HL-60 (cell line): ENCODE data around the gene MRM1.

Experiments used
- DNase-seq, 2 experiments: peaks; one replicate each; pipeline ENCODE4 v3.0.0-alpha.2; 2010 to 2020; ENCODE audit warnings: low read depth in 1 of 2, low spot score in 1 of 2
- H3K27ac ChIP-seq: fragments of 250-450 bp; sonication (Bioruptor Pico); replicated peaks from 2 replicates; pipeline ENCODE4 v1.5.1; 2020; ENCODE audit warnings: mild to moderate bottlenecking, moderate library complexity
- H3K27me3 ChIP-seq: fragments of 250-450 bp; sonication (Bioruptor Pico); 2 replicates; pipeline ENCODE4 v1.5.1; 2021; ENCODE audit warnings: mild to moderate bottlenecking, moderate library complexity; ENCODE audit not compliant: insufficient read depth, poor library complexity, severe bottlenecking
- H3K4me3 ChIP-seq: replicated peaks from 2 replicates; pipeline ENCODE4 v1.5.1; 2011; ENCODE audit warnings: mild to moderate bottlenecking, control low read depth, low read length; ENCODE audit not compliant: insufficient read depth
- CTCF ChIP-seq: IDR thresholded peaks from one replicate; pipeline ENCODE4 v1.5.1; 2011; ENCODE audit warnings: low read length, control low read depth, inconsistent platforms; ENCODE audit not compliant: insufficient read depth
- GABPA ChIP-seq: IDR thresholded peaks from 2 replicates; pipeline ENCODE4 v1.6.1; 2012; ENCODE audit warnings: low read depth
- POLR2AphosphoS5 ChIP-seq: IDR thresholded peaks from 2 replicates; pipeline ENCODE4 v1.6.1; 2012; ENCODE audit warnings: low read depth
- REST ChIP-seq: IDR thresholded peaks from 2 replicates; pipeline ENCODE4 v1.6.1; 2012; ENCODE audit warnings: low read depth; ENCODE audit not compliant: insufficient replicate concordance
- SPI1 ChIP-seq: IDR thresholded peaks from 2 replicates; pipeline ENCODE4 v1.6.1; 2012; ENCODE audit warnings: low read depth, mild to moderate bottlenecking, borderline replicate concordance

The MRM1 gene

GRCh38 chr17:36653856-36654255 lies 52.5 kb downstream of the MRM1 start:
- Histone ChIP-seq H3K4me3 (no peak overlapping the region), H3K27ac (no peak overlapping the region), H3K27me3 (peaks cover 26% of the 10 kb centered on the region)
- no peak for DNase-seq
- TF ChIP-seq GABPA, result no peak
- TF ChIP-seq POLR2AphosphoS5, result no peak
- no peak for TF ChIP-seq REST
- no peak for TF ChIP-seq SPI1
- TF ChIP-seq CTCF, result no peak

- no peak overlapping the region for H3K27ac ChIP-seq
- H3K27me3 ChIP-seq, result peaks cover 35% of the 10 kb centered on the region
- H3K4me3 ChIP-seq, result no peak overlapping the region
- no peak for DNase-seq
- TF ChIP-seq CTCF (no peak), SPI1 (no peak), GABPA (no peak), REST (no peak), POLR2AphosphoS5 (no peak)
These were observed 54.3 kb downstream of the MRM1 start for GRCh38 chr17:36655726-36656125.

- Histone ChIP-seq H3K27ac (no peak overlapping the region), H3K27me3 (peaks cover 35% of the 10 kb centered on the region), H3K4me3 (no peak overlapping the region)
- no peak for DNase-seq
- no peak for TF ChIP-seq POLR2AphosphoS5
- no peak for TF ChIP-seq SPI1
- TF ChIP-seq REST, result no peak
- TF ChIP-seq GABPA, result no peak
- no peak for TF ChIP-seq CTCF
These were observed 56.0 kb downstream of the MRM1 start for GRCh38 chr17:36657390-36657762.
